SU-DHL-6 (cell line): Measurements from ENCODE around the gene PTGER1.

Experiments used
- CTCF ChIP-seq: fragments of 200-600 bp; sonication (generic); IDR thresholded peaks from one replicate; pipeline ENCODE4 v1.5.1; 2017; ENCODE audit warnings: antibody characterized with exemption, mild to moderate bottlenecking, low read length, moderate library complexity; ENCODE audit not compliant: insufficient read depth, poor library complexity, severe bottlenecking
- EZH2phosphoT487 ChIP-seq: fragments of 200-600 bp; sonication (generic), shearing (Covaris generic); conservative IDR thresholded peaks from 2 replicates; pipeline ENCODE4 v1.6.1; 2018; ENCODE audit warnings: mild to moderate bottlenecking, antibody characterized with exemption, low read length, moderate library complexity, mixed read lengths

DNA sequence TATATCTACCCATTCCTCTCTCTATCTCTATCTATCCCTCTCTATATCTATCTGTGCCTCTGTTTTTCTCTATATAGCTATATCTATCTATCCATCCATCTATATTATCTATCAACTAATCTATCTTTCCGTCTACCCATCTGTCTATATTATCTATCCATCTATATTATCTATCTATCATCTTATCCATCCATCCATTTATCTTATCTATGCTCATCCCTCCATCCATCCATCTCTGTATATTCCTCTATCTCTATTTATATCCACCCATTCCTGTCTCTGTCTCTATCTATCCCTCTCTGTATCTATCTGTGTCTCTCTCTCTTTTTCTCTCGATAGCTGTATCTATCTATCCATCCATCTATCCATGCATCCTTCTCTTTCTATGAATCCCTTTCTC lies 14.2 kb downstream of the PTGER1 start:
- TF ChIP-seq CTCF (no peak), EZH2phosphoT487 (no peak)
